Measurements from ENCODE around the gene ABHD13.

Gene ABHD13

DNA sequence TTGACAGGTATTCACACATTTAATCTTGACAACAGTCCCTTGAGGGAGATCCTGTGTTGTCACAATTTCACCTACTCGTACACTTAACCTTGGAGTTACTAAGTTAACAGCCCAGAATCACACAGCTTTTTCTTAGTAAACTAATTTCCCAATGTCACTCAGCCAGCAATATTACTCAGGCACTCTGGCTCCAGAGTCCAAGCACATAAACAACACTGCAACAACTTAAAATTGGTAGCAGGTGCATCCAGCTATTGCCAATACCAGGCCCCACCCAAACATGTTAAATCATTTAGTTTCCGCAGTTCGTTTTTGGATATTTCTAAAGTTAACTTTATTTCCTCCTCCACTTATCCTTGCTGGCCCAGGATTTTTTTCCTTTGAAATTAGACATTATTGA, 35.5 kb upstream of the ABHD13 start:
- WGBS (ENCODE audit: extremely low coverage, insufficient coverage, insufficient read length), result no CpG with 5 or more reads among the region's 3 CpGs
- H3K27me3 ChIP-seq (ENCODE audit: insufficient read depth, low read length), result no peaks in the 10 kb centered on the region
- H3K9ac ChIP-seq (ENCODE audit: low read length), result no peak overlapping the region
- H3K4me2 ChIP-seq (ENCODE audit: low read length), result no peak overlapping the region
- H4K91ac ChIP-seq (ENCODE audit: low read depth, low read length), result no peak overlapping the region
- H3K4ac ChIP-seq (ENCODE audit: low read depth, low read length), result no peak overlapping the region
- no peak overlapping the region for H2AFZ ChIP-seq (ENCODE audit: insufficient read depth, low read length, poor library complexity)
- H3K9me3 ChIP-seq (ENCODE audit: insufficient read depth, low read depth, low read length), result no peaks in the 10 kb centered on the region
- H3K79me1 ChIP-seq (ENCODE audit: low read length), result no peaks in the 10 kb centered on the region
- H2AK5ac ChIP-seq (ENCODE audit: low read length), result no peak overlapping the region
- no peak overlapping the region for H3K4me3 ChIP-seq (ENCODE audit: low read depth, low read length)
- no peak overlapping the region for H3K18ac ChIP-seq (ENCODE audit: low read length)
- H2BK5ac ChIP-seq (ENCODE audit: low read depth, low read length, poor library complexity), result no peak overlapping the region
- no peak overlapping the region for H3K23ac ChIP-seq (ENCODE audit: low read length)
- H3K27ac ChIP-seq (ENCODE audit: low read depth, low read length), result no peak overlapping the region
- H2BK12ac ChIP-seq (ENCODE audit: low read length), result no peak overlapping the region
- DNase-seq, result no peak
- no peak overlapping the region for H2BK120ac ChIP-seq (ENCODE audit: insufficient read depth, low read length, poor library complexity)
- H3K4me1 ChIP-seq (ENCODE audit: control insufficient read depth in 1 of 2, insufficient read depth in 2 of 2, low read length in 2 of 2), result no peaks in the 10 kb centered on the region
- H4K12ac ChIP-seq (ENCODE audit: low read depth, low read length), result no peak overlapping the region
- no peaks in the 10 kb centered on the region for H3K79me2 ChIP-seq (ENCODE audit: control insufficient read depth, insufficient read depth, low read length, poor library complexity)
- no peaks in the 10 kb centered on the region for H3K36me3 ChIP-seq (ENCODE audit: control insufficient read depth in 1 of 2, insufficient read depth in 2 of 2, low read length in 2 of 2)
- no peak overlapping the region for H3K14ac ChIP-seq (ENCODE audit: low read length)
- no peak overlapping the region for H4K8ac ChIP-seq (ENCODE audit: low read depth, low read length)

DNA sequence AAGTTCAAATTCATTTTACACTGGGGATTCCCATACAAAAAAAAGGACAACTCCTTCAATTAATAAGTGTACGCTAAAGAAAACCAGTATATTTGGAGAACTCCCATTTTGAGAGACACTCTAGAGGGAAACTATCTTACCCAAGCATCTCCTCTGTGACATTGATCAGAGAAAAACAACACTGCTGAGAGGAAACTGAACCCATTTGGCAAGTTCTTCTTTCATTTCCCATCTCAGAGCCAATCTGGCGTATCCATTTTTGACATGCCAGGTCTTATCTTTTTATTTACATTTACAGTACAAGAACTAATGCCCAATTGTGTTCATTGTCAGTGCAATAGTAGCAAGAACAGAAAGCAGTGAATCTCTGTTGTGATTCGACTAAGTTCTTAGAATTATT, 33.0 kb upstream of the ABHD13 start:
- no CpG with 5 or more reads among the region's 3 CpGs for WGBS (ENCODE audit: extremely low coverage, insufficient coverage, insufficient read length)
- Histone ChIP-seq H4K8ac (ENCODE audit: low read depth, low read length) (no peak overlapping the region), H3K36me3 (ENCODE audit: control insufficient read depth in 1 of 2, insufficient read depth in 2 of 2, low read length in 2 of 2) (no peaks in the 10 kb centered on the region), H3K27me3 (ENCODE audit: insufficient read depth, low read length) (no peaks in the 10 kb centered on the region), H2AFZ (ENCODE audit: insufficient read depth, low read length, poor library complexity) (no peak overlapping the region), H2BK120ac (ENCODE audit: insufficient read depth, low read length, poor library complexity) (no peak overlapping the region), H2BK5ac (ENCODE audit: low read depth, low read length, poor library complexity) (no peak overlapping the region), H3K18ac (ENCODE audit: low read length) (no peak overlapping the region), H3K9me3 (ENCODE audit: insufficient read depth, low read depth, low read length) (no peaks in the 10 kb centered on the region), H4K12ac (ENCODE audit: low read depth, low read length) (no peak overlapping the region), H3K4me1 (ENCODE audit: control insufficient read depth in 1 of 2, insufficient read depth in 2 of 2, low read length in 2 of 2) (no peaks in the 10 kb centered on the region), H3K4me3 (ENCODE audit: low read depth, low read length) (no peak overlapping the region), H3K9ac (ENCODE audit: low read length) (no peak overlapping the region), H2BK12ac (ENCODE audit: low read length) (no peak overlapping the region), H2AK5ac (ENCODE audit: low read length) (no peak overlapping the region), H3K23ac (ENCODE audit: low read length) (no peak overlapping the region), H3K4ac (ENCODE audit: low read depth, low read length) (no peak overlapping the region), H4K91ac (ENCODE audit: low read depth, low read length) (no peak overlapping the region), H3K4me2 (ENCODE audit: low read length) (no peak overlapping the region), H3K79me2 (ENCODE audit: control insufficient read depth, insufficient read depth, low read length, poor library complexity) (no peaks in the 10 kb centered on the region), H3K79me1 (ENCODE audit: low read length) (no peaks in the 10 kb centered on the region), H3K14ac (ENCODE audit: low read length) (no peak overlapping the region), H3K27ac (ENCODE audit: low read depth, low read length) (no peak overlapping the region)
- DNase-seq, result no peak

DNA sequence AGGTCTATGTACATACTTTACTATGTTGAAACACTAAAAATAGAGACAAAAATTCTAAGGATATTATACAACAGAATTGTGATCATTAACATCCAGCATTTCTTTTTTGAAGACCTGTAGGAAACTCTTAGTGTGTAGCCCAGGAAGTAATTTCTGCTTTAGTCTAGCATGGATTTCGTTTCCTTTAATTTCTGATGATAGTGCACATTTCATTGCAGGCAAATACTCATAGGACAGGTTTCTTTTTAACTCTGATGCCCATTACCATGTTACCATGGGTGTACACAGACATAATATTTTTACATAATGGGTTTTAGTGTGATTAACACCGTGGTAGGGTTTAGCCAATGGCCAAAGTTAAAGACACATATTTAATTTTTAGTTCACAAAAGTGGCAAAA, 29.9 kb upstream of the ABHD13 start:
- Histone ChIP-seq H4K12ac (ENCODE audit: low read depth, low read length) (no peak overlapping the region), H2AK5ac (ENCODE audit: low read length) (no peak overlapping the region), H2BK5ac (ENCODE audit: low read depth, low read length, poor library complexity) (no peak overlapping the region), H2AFZ (ENCODE audit: insufficient read depth, low read length, poor library complexity) (no peak overlapping the region), H3K4me3 (ENCODE audit: low read depth, low read length) (no peak overlapping the region), H3K27ac (ENCODE audit: low read depth, low read length) (no peak overlapping the region), H4K91ac (ENCODE audit: low read depth, low read length) (no peak overlapping the region), H3K14ac (ENCODE audit: low read length) (no peak overlapping the region), H3K79me1 (ENCODE audit: low read length) (no peaks in the 10 kb centered on the region), H3K27me3 (ENCODE audit: insufficient read depth, low read length) (no peaks in the 10 kb centered on the region), H4K8ac (ENCODE audit: low read depth, low read length) (no peak overlapping the region), H3K23ac (ENCODE audit: low read length) (no peak overlapping the region), H3K79me2 (ENCODE audit: control insufficient read depth, insufficient read depth, low read length, poor library complexity) (no peaks in the 10 kb centered on the region), H2BK120ac (ENCODE audit: insufficient read depth, low read length, poor library complexity) (no peak overlapping the region), H3K4ac (ENCODE audit: low read depth, low read length) (no peak overlapping the region), H3K18ac (ENCODE audit: low read length) (no peak overlapping the region), H2BK12ac (ENCODE audit: low read length) (no peak overlapping the region), H3K9me3 (ENCODE audit: insufficient read depth, low read depth, low read length) (no peaks in the 10 kb centered on the region), H3K4me2 (ENCODE audit: low read length) (no peak overlapping the region), H3K36me3 (ENCODE audit: control insufficient read depth in 1 of 2, insufficient read depth in 2 of 2, low read length in 2 of 2) (no peaks in the 10 kb centered on the region), H3K4me1 (ENCODE audit: control insufficient read depth in 1 of 2, insufficient read depth in 2 of 2, low read length in 2 of 2) (no peaks in the 10 kb centered on the region), H3K9ac (ENCODE audit: low read length) (no peak overlapping the region)
- no CpG with 5 or more reads among the region's 2 CpGs for WGBS (ENCODE audit: extremely low coverage, insufficient coverage, insufficient read length)
- no peak for DNase-seq

DNA sequence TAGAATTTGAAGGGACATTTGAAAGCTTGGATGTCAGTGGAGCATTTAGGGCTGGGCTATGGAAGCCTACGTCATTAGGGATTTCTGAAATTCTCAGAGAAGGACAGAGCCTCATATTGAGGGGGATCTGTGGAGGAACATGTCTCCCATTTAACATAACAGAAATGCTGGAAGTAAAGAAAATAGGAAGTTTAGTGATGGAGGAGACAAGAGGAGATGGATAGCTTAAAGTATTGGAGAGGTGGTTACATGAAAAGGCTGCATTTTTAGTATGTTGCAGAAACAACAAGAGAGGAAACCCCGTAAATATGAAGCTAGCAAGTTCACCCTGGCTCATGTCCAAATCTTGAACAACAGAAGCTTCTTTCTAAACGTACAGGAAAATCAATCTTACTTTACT, 27.3 kb upstream of the ABHD13 start:
- Histone ChIP-seq H3K27ac (ENCODE audit: low read depth, low read length) (no peak overlapping the region), H4K8ac (ENCODE audit: low read depth, low read length) (no peak overlapping the region), H3K9me3 (ENCODE audit: insufficient read depth, low read depth, low read length) (peaks cover 6% of the 10 kb centered on the region), H3K4me3 (ENCODE audit: low read depth, low read length) (no peak overlapping the region), H2BK120ac (ENCODE audit: insufficient read depth, low read length, poor library complexity) (no peak overlapping the region), H2AK5ac (ENCODE audit: low read length) (no peak overlapping the region), H3K18ac (ENCODE audit: low read length) (no peak overlapping the region), H4K12ac (ENCODE audit: low read depth, low read length) (no peak overlapping the region), H2AFZ (ENCODE audit: insufficient read depth, low read length, poor library complexity) (no peak overlapping the region), H4K91ac (ENCODE audit: low read depth, low read length) (no peak overlapping the region), H3K36me3 (ENCODE audit: control insufficient read depth in 1 of 2, insufficient read depth in 2 of 2, low read length in 2 of 2) (no peaks in the 10 kb centered on the region), H2BK12ac (ENCODE audit: low read length) (no peak overlapping the region), H3K4ac (ENCODE audit: low read depth, low read length) (no peak overlapping the region), H3K4me2 (ENCODE audit: low read length) (no peak overlapping the region), H3K14ac (ENCODE audit: low read length) (no peak overlapping the region), H3K79me1 (ENCODE audit: low read length) (no peaks in the 10 kb centered on the region), H3K27me3 (ENCODE audit: insufficient read depth, low read length) (no peaks in the 10 kb centered on the region), H3K23ac (ENCODE audit: low read length) (no peak overlapping the region), H3K4me1 (ENCODE audit: control insufficient read depth in 1 of 2, insufficient read depth in 2 of 2, low read length in 2 of 2) (no peaks in the 10 kb centered on the region), H2BK5ac (ENCODE audit: low read depth, low read length, poor library complexity) (no peak overlapping the region), H3K79me2 (ENCODE audit: control insufficient read depth, insufficient read depth, low read length, poor library complexity) (no peaks in the 10 kb centered on the region), H3K9ac (ENCODE audit: low read length) (no peak overlapping the region)
- DNase-seq, result no peak
- WGBS (ENCODE audit: extremely low coverage, insufficient coverage, insufficient read length), result no CpG with 5 or more reads among the region's 3 CpGs

DNA sequence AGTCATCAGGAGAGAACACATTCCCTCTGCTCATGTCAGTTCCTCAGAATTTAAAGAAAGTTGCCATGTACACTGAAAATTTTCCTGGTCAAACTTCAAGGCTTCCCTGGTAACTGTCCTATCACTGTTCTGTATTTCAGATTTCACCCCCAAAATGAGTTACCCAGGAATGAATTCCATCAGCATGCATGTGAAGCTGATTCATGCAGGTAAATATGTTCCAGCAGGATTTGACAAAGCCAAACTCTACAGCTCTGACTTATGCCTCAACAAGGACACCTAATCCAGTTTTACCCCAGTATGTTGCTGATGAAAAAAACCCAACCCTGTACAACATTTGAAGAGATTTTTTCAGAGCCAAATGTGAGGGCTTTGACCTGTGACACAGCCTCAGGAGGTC, 24.4 kb upstream of the ABHD13 start:
- Histone ChIP-seq H3K4me1 (ENCODE audit: control insufficient read depth in 1 of 2, insufficient read depth in 2 of 2, low read length in 2 of 2) (no peaks in the 10 kb centered on the region), H2BK5ac (ENCODE audit: low read depth, low read length, poor library complexity) (no peak overlapping the region), H3K27ac (ENCODE audit: low read depth, low read length) (no peak overlapping the region), H3K79me1 (ENCODE audit: low read length) (no peaks in the 10 kb centered on the region), H4K8ac (ENCODE audit: low read depth, low read length) (no peak overlapping the region), H3K4me3 (ENCODE audit: low read depth, low read length) (no peak overlapping the region), H2AK5ac (ENCODE audit: low read length) (no peak overlapping the region), H3K14ac (ENCODE audit: low read length) (no peak overlapping the region), H3K23ac (ENCODE audit: low read length) (no peak overlapping the region), H3K4me2 (ENCODE audit: low read length) (no peak overlapping the region), H2AFZ (ENCODE audit: insufficient read depth, low read length, poor library complexity) (no peak overlapping the region), H4K91ac (ENCODE audit: low read depth, low read length) (no peak overlapping the region), H4K12ac (ENCODE audit: low read depth, low read length) (no peak overlapping the region), H3K9ac (ENCODE audit: low read length) (no peak overlapping the region), H3K27me3 (ENCODE audit: insufficient read depth, low read length) (no peaks in the 10 kb centered on the region), H3K79me2 (ENCODE audit: control insufficient read depth, insufficient read depth, low read length, poor library complexity) (no peaks in the 10 kb centered on the region), H3K18ac (ENCODE audit: low read length) (no peak overlapping the region), H3K36me3 (ENCODE audit: control insufficient read depth in 1 of 2, insufficient read depth in 2 of 2, low read length in 2 of 2) (no peaks in the 10 kb centered on the region), H3K9me3 (ENCODE audit: insufficient read depth, low read depth, low read length) (peaks cover 6% of the 10 kb centered on the region), H3K4ac (ENCODE audit: low read depth, low read length) (no peak overlapping the region), H2BK120ac (ENCODE audit: insufficient read depth, low read length, poor library complexity) (no peak overlapping the region), H2BK12ac (ENCODE audit: low read length) (no peak overlapping the region)
- no peak for DNase-seq
